Stimulated activated CD4-positive, alpha-beta T cell treated with anti-CD3 and anti-CD28 coated beads, Interleukin-2, amount 100 ng/mL, for 48 hours (primary cell): ENCODE data around the gene GLG1.

Source experiments
- DNase-seq, 2 donors: peaks; one replicate each; pipeline ENCODE4 v3.0.0-alpha.2; 2020

Gene GLG1

GRCh38 chr16:74608381-74608780, 1.5 kb upstream of the GLG1 start:
- DNase-seq = no peak

GRCh38 chr16:74607962-74608356, 1.0 kb upstream of the GLG1 start:
- no peak for DNase-seq

GRCh38 chr16:74607310-74607961, 522 bp upstream of the GLG1 start:
- DNase-seq = no peak

DNA sequence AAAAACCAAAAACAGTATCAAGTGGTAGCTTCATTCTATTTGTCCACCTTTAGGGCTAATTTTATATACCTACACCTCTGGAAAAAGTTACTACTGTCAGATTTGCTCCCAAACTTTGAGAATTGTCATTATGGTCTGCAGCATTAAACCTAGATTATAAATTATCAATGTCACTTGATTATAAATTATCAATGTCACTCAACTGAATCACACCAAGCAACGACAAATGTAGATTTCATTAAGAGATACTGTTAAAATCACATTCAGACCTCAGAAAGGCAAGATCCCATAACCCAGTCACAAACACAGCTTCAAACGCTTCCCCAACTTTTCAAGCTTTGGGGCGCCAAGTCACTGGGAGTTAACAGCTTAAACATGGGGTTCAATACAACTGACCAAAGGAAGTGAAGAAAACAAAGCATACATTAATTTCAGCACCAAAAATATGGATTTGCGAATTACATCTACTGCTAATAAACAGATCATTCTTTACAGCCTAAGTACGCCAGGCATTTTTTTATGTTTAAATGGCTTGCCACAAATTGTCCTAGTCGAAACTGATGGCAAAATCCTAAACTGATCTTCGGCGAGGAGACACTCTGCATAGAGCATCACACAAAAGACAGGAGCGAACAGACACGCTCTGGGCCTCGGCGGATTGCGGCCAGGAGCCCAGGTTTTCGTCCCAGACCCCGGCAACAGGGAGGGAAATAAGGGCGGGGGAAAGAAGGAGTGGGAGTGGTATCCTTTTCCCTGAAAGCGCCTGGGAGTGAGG, 981 bp downstream of the GLG1 start:
- no peak for DNase-seq

DNA sequence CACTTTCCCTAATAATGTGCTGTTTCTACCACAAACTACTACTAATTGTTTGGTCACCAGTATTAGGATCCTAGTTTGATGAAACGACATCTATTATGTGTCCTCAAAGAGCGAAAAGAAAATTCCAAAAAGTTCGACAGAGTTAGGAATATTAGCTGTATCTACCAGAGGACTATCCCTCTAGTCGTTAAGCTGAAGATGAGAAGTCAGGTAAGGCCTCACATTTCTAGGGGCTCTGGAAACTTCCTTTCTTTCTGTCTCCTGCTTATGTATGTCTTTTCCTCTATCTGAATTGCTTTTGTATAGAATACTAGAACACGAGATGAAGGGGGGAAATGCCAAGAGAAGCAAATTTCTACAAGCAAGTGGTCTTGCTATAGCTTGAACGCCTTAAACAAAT, 1.6 kb downstream of the GLG1 start:
- no peak for DNase-seq

DNA sequence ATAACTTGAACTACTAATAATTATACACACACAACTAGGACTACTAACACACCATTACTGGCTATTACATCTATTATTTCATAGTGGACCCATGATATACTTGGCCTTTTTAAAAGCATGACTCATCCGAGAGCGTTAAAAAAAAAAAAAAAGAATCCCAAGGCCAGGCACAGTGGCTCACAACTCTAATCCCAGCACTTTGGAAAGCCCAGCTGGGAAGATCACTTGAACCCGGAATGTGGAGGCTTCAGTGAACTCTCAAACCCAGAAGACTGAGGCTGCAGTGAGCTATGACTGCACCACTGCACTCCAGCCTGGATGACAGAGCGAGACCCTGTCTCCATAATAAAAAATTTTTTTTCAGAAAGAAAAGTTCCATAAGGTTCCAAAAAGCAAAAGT, 3.1 kb downstream of the GLG1 start:
- no peak for DNase-seq

GRCh38 chr16:74601126-74601871, 5.6 kb downstream of the GLG1 start:
- peak; percentile 23 to 30 for DNase-seq

- no peak for DNase-seq
Observed at GRCh38 chr16:74596586-74596985, 10.3 kb downstream of the GLG1 start.

DNA sequence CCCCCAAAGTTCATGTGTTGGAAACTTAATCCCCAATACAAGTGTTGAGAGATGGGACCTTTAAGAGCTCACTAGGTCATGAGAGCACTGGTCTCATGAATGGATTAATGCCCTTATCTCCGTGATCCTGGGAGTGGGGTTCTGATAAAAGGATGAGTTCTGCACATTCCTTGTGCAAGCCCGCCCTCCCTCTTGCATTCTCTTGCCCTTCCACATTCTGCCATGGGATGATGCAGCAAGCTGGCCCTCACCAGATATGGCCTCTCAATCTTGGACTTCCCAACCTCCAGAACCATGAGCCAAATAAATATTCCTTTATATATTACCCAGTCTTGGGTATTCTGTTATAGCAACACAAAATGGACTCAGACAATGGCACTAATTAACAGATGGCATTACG, 14.1 kb downstream of the GLG1 start:
- no peak for DNase-seq

- no peak for DNase-seq
Observed at GRCh38 chr16:74591876-74592650, 14.9 kb downstream of the GLG1 start.

GRCh38 chr16:74586948-74587347, 20.0 kb downstream of the GLG1 start:
- DNase-seq = no peak

GRCh38 chr16:74585846-74586443, 21.0 kb downstream of the GLG1 start:
- no peak for DNase-seq

- no peak for DNase-seq
Observed at GRCh38 chr16:74583926-74584666, 22.8 kb downstream of the GLG1 start.

DNA sequence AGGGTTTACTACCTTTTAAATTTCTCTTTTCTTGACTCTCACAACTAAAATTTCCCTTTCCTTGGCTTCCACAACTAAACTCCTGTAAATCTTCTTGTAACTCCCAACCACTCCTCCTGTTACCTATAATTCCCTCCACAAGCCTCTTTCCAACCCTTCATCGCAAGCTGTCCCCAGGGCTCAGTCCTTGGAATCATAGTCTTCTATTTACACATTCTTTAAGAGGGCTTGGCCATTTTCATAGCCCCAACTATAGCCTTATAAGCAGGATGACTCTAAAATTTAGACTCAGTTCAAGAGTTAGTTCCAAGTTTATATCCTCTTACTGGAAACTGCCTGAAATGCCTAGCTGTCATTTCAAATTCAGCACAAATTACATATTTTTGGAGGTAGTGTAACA, 23.9 kb downstream of the GLG1 start:
- DNase-seq = no peak

DNA sequence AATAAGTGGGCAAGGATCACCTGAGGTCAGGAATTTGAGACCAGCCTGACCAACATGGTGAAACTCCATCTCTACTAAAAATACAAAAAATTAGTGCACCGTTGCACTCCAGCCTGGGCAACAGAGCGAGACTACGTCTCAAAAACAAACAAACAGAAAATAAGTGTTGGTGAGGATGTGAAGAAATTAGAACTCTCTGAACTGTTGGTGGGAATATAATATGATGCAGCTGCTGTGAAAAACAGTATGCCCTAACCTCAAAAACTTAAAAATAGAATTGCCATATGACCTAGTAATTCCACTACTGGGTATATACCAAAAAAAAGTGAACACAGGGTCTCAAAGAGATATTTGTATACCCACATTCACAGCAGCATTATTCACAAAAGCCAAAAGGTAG, 26.1 kb downstream of the GLG1 start:
- no peak for DNase-seq

- no peak for DNase-seq
Observed at GRCh38 chr16:74578838-74579237, 28.1 kb downstream of the GLG1 start.

- no peak for DNase-seq
Observed at GRCh38 chr16:74578433-74578832, 28.5 kb downstream of the GLG1 start.

DNA sequence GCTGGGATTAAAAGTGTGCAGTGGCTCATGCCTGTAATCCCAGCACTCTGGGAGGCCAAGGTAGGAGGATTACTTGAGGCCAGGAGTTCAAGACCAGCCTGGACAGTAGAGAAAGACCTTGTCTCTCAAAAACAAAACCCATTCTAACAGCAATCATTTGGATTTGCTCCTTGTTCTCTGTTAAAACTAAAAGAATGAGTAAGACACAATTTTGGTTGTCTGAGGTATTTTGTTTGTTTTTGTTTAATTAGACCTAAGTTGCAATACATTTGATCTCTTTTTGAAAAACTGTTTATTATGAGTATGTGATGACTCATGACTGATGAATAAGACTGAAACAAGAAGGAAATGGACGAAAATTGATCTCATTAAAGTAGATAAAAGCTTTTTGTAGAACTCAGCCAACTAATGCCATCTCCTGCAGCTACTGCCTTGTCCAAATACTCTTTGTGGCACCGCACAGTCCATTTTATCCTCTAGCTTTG, 29.0 kb downstream of the GLG1 start:
- no peak for DNase-seq

GRCh38 chr16:74575807-74576643, 30.9 kb downstream of the GLG1 start:
- DNase-seq = no peak

- no peak for DNase-seq
Observed at GRCh38 chr16:74575175-74575806, 31.6 kb downstream of the GLG1 start.
